Effector memory CD4-positive, alpha-beta T cell (primary cell): ENCODE measurements around the gene GPR68.
"Not testable (repeated sequence)": the region's sequence is repeated elsewhere in the genome, so short reads cannot be mapped to it uniquely, and the experiment has no call there.

Source experiments
- DNase-seq, 3 donors: peaks; one replicate each; pipeline ENCODE4 v3.0.0-alpha.2; 2020
- H3K27ac ChIP-seq: 2 replicates; pipeline ENCODE4 v1.7.0; 2013; ENCODE audit warnings: mild to moderate bottlenecking, low read length, moderate library complexity; ENCODE audit not compliant: insufficient read depth, poor library complexity, severe bottlenecking
- H3K27me3 ChIP-seq: replicated peaks from 2 replicates; pipeline ENCODE4 v1.7.0; 2013; ENCODE audit warnings: mild to moderate bottlenecking, low read length; ENCODE audit not compliant: insufficient read depth, control insufficient read depth, poor library complexity, severe bottlenecking
- H3K36me3 ChIP-seq: 2 replicates; pipeline ENCODE4 v1.7.0; 2013; ENCODE audit warnings: mild to moderate bottlenecking, low read length, moderate library complexity; ENCODE audit not compliant: control insufficient read depth, insufficient read depth
- H3K4me1 ChIP-seq: 2 replicates; pipeline ENCODE4 v1.7.0; 2013; ENCODE audit warnings: low read length, mild to moderate bottlenecking; ENCODE audit not compliant: control insufficient read depth, insufficient read depth, poor library complexity, severe bottlenecking
- H3K4me3 ChIP-seq: 2 replicates; pipeline ENCODE4 v1.7.0; 2013; ENCODE audit warnings: low read length, low read depth, mild to moderate bottlenecking; ENCODE audit not compliant: insufficient read depth, poor library complexity, severe bottlenecking
- H3K9me3 ChIP-seq: 2 replicates; pipeline ENCODE4 v1.7.0; 2013; ENCODE audit warnings: mild to moderate bottlenecking, low read length, moderate library complexity; ENCODE audit not compliant: control insufficient read depth

GPR68 gene

GRCh38 chr14:91204657-91205056 is 39.8 kb downstream of the GPR68 start:
- Histone ChIP-seq H3K27me3 (no peaks in the 10 kb centered on the region), H3K36me3 (peaks cover 44% of the 10 kb centered on the region)

GRCh38 chr14:91202234-91202974 is 42.1 kb downstream of the GPR68 start:
- Histone ChIP-seq H3K27me3 (no peaks in the 10 kb centered on the region), H3K9me3 (no peaks in the 10 kb centered on the region), H3K4me1 (peaks cover 14% of the 10 kb centered on the region), H3K36me3 (peaks cover 55% of the 10 kb centered on the region), H3K27ac (no peak overlapping the region), H3K4me3 (no peak overlapping the region)
- DNase-seq: no peak

More at GRCh38 chr14:91204657-91205056, 39.8 kb downstream of the GPR68 start:
- no peak overlapping the region for H3K4me3 ChIP-seq
- peaks cover 14% of the 10 kb centered on the region for H3K4me1 ChIP-seq
- DNase-seq: no peak
- H3K9me3 ChIP-seq: no peaks in the 10 kb centered on the region
- no peak overlapping the region for H3K27ac ChIP-seq

DNA sequence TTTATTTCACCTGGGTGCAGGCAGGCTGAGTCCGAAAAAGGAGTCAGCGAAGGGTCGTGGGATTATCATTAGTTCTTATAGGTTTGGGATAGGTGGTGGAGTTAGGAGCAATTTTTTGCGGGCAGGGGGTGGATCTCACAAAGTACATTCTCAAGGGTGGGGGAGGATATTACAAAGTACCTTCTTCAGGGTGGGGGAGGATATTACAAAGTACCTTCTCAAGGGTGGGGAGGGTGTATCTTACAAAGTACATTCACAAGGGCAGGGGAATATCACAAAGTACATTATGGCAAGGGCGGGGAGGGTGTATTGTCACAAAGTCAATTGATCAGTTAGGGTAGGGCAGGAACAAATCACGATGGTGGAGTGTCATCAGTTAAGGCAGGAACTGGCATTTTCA is 43.7 kb downstream of the GPR68 start:
- H3K9me3 ChIP-seq, H3K27ac ChIP-seq, DNase-seq, H3K27me3 ChIP-seq, H3K4me3 ChIP-seq: not testable (repeated sequence)
- Histone ChIP-seq H3K36me3 (peaks cover 65% of the 10 kb centered on the region), H3K4me1 (peaks cover 14% of the 10 kb centered on the region)

DNA sequence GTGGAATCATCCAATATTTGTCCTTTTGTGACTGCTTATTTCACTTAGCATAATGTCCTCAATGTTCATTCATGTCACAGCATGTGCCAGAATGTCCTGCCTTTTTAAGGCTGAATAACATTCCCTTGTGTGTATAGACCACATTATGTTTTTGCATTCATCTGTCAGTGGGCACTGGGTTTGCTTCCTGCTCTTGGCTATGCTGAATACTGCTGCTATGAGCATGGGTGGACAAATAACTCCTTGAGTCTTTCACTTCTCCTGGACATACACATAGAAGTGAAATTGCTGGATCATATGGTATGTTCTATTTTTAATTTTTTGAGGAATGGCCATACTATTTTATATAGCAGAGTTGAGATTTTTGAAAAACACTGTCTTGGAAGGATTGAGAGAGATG is 46.9 kb downstream of the GPR68 start:
- Histone ChIP-seq H3K27ac (no peak overlapping the region), H3K9me3 (no peaks in the 10 kb centered on the region), H3K4me3 (no peak overlapping the region), H3K4me1 (peaks cover 23% of the 10 kb centered on the region), H3K36me3 (peaks cover 40% of the 10 kb centered on the region), H3K27me3 (no peaks in the 10 kb centered on the region)
- no peak for DNase-seq

- Histone ChIP-seq H3K4me3 (no peak overlapping the region), H3K36me3 (peaks cover 48% of the 10 kb centered on the region), H3K27me3 (no peaks in the 10 kb centered on the region), H3K9me3 (no peaks in the 10 kb centered on the region), H3K4me1 (peaks cover 11% of the 10 kb centered on the region), H3K27ac (no peak overlapping the region)
- DNase-seq: no peak
These were observed 48.6 kb downstream of the GPR68 start for GRCh38 chr14:91195881-91196280.

- Histone ChIP-seq H3K4me3 (no peak overlapping the region), H3K9me3 (no peaks in the 10 kb centered on the region), H3K27me3 (no peaks in the 10 kb centered on the region), H3K27ac (no peak overlapping the region), H3K4me1 (peaks cover 11% of the 10 kb centered on the region), H3K36me3 (peaks cover 50% of the 10 kb centered on the region)
- no peak for DNase-seq
These were observed 51.4 kb downstream of the GPR68 start for GRCh38 chr14:91193069-91193468.

GRCh38 chr14:91190853-91191252 is 53.7 kb downstream of the GPR68 start:
- no peak overlapping the region for H3K27ac ChIP-seq
- peaks cover 11% of the 10 kb centered on the region for H3K4me1 ChIP-seq
- no peak for DNase-seq
- H3K27me3 ChIP-seq: no peaks in the 10 kb centered on the region
- H3K9me3 ChIP-seq: no peaks in the 10 kb centered on the region
- H3K4me3 ChIP-seq: no peak overlapping the region
- peaks cover 52% of the 10 kb centered on the region for H3K36me3 ChIP-seq

GRCh38 chr14:91187271-91187670 is 57.2 kb downstream of the GPR68 start:
- H3K36me3 ChIP-seq: peaks cover 69% of the 10 kb centered on the region
- H3K4me1 ChIP-seq: no peaks in the 10 kb centered on the region
- no peaks in the 10 kb centered on the region for H3K27me3 ChIP-seq
- no peaks in the 10 kb centered on the region for H3K9me3 ChIP-seq
- DNase-seq: no peak
- no peak overlapping the region for H3K27ac ChIP-seq
- no peak overlapping the region for H3K4me3 ChIP-seq

- Histone ChIP-seq H3K4me3 (no peak overlapping the region), H3K36me3 (peaks cover 63% of the 10 kb centered on the region), H3K9me3 (no peaks in the 10 kb centered on the region), H3K4me1 (no peaks in the 10 kb centered on the region), H3K27ac (no peak overlapping the region), H3K27me3 (no peaks in the 10 kb centered on the region)
- DNase-seq: no peak
These were observed 57.9 kb downstream of the GPR68 start for GRCh38 chr14:91186515-91187066.

DNA sequence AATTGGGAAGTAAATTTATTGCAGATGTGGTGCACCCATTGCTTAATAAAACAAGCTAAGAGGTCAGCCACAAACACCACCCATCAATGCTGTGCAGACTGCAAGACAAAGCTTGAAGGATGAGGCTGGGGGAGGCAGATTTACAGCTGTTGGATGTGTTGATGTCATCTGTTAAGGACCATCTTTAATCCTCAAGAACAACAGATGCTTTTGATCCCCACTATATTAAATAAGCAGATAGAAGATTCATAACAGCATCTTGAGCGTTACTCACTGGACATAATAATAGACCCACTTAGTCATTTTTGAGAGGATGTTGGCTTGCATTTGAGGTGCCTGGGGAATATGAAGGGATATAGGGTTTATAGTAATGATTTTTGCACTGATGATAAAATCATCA is 58.8 kb downstream of the GPR68 start:
- Histone ChIP-seq H3K36me3 (peaks cover 55% of the 10 kb centered on the region), H3K4me3 (no peak overlapping the region), H3K9me3 (no peaks in the 10 kb centered on the region), H3K27ac (no peak overlapping the region), H3K27me3 (no peaks in the 10 kb centered on the region), H3K4me1 (no peaks in the 10 kb centered on the region)
- DNase-seq: no peak
